WTC11 (cell line): ENCODE results near the gene RAPGEF3. TPM values are rescaled to one million over a fixed set of nuclear protein-coding genes. Genes with fewer than 3 reads are reported as not detected.

ENCODE experiments used
- ATAC-seq: fragments of 200-7000 bp; cut with Tn5 transposase; 2 replicates; pipeline ENCODE4 v1.10.0; 2021; ENCODE audit warnings: mild to moderate bottlenecking, moderate library complexity
- CTCF ChIA-PET: fragments of 300-600 bp; sonication (Branson Sonifier 250); formaldehyde crosslinking; loops from one replicate; lab custom pipeline; 2021; ENCODE audit warnings: antibody characterized with exemption; lab: Charles Lee
- POLR2A ChIA-PET: fragments of 350-600 bp; sonication (Branson Sonifier 250); formaldehyde crosslinking; loops from one replicate; lab custom pipeline; 2021; ENCODE audit warnings: antibody characterized with exemption; lab: Charles Lee
- DNase-seq: peaks from one replicate; pipeline ENCODE4 v3.0.0; 2021; ENCODE audit warnings: low spot score
- H3K27ac Mint-ChIP-seq: 2 replicates; pipeline ENCODE4 v1.8.0; 2021; ENCODE audit warnings: mixed read lengths
- H3K27me3 Mint-ChIP-seq: 2 replicates; pipeline ENCODE4 v1.8.0; 2021; ENCODE audit warnings: low read depth, mild to moderate bottlenecking, moderate library complexity, mixed read lengths
- H3K36me3 Mint-ChIP-seq: 2 replicates; pipeline ENCODE4 v1.8.0; 2021; ENCODE audit warnings: mixed read lengths
- H3K4me1 Mint-ChIP-seq: 2 replicates; pipeline ENCODE4 v1.8.0; 2022; ENCODE audit warnings: mixed read lengths
- H3K4me3 Mint-ChIP-seq: 2 replicates; pipeline ENCODE4 v1.8.0; 2021; ENCODE audit warnings: mild to moderate bottlenecking, moderate library complexity, mixed read lengths
- H3K9me3 Mint-ChIP-seq: 2 replicates; pipeline ENCODE4 v1.8.0; 2021; ENCODE audit warnings: mixed read lengths
- ATF1 ChIP-seq: sonication (generic); formaldehyde crosslinking; IDR thresholded peaks from 2 replicates; pipeline ENCODE4 v1.8.1; 2023; ENCODE audit warnings: mild to moderate bottlenecking, moderate library complexity, missing genetic modification reagents
- CBFB ChIP-seq: sonication (generic); formaldehyde crosslinking; IDR thresholded peaks from 2 replicates; pipeline ENCODE4 v1.8.1; 2022; ENCODE audit warnings: mild to moderate bottlenecking, low read depth, missing genetic modification reagents
- ELF4 ChIP-seq: sonication (generic); formaldehyde crosslinking; IDR thresholded peaks from 2 replicates; pipeline ENCODE4 v1.8.1; 2022; ENCODE audit warnings: low read depth, mild to moderate bottlenecking, moderate library complexity, missing genetic modification reagents
- ETV6 ChIP-seq: sonication (generic); formaldehyde crosslinking; IDR thresholded peaks from 2 replicates; pipeline ENCODE4 v1.8.1; 2022; ENCODE audit warnings: mild to moderate bottlenecking, missing genetic modification reagents
- FOXP1 ChIP-seq: sonication (generic); formaldehyde crosslinking; IDR thresholded peaks from 2 replicates; pipeline ENCODE4 v1.8.0; 2022; ENCODE audit warnings: missing genetic modification reagents, mild to moderate bottlenecking, moderate library complexity, borderline replicate concordance
- GABPB1 ChIP-seq: sonication (generic); formaldehyde crosslinking; IDR thresholded peaks from 2 replicates; pipeline ENCODE4 v1.8.1; 2023; ENCODE audit warnings: mild to moderate bottlenecking, missing genetic modification reagents
- GRHL2 ChIP-seq: fragments of 250-450 bp; sonication (Bioruptor Pico); IDR thresholded peaks from 2 replicates; pipeline ENCODE4 v1.8.0; 2022; ENCODE audit warnings: mild to moderate bottlenecking, moderate library complexity; ENCODE audit not compliant: insufficient replicate concordance, severe bottlenecking
- IRF2 ChIP-seq: sonication (generic); formaldehyde crosslinking; IDR thresholded peaks from 2 replicates; pipeline ENCODE4 v1.8.0; 2022; ENCODE audit warnings: low read depth, missing genetic modification reagents, borderline replicate concordance
- NFATC4 ChIP-seq: fragments of 250-450 bp; sonication (Bioruptor Pico); IDR thresholded peaks from 2 replicates; pipeline ENCODE4 v1.9.0; 2021; ENCODE audit warnings: mild to moderate bottlenecking
- NR1H2 ChIP-seq: sonication (generic); formaldehyde crosslinking; IDR thresholded peaks from 2 replicates; pipeline ENCODE4 v1.9.0; 2021; ENCODE audit warnings: mild to moderate bottlenecking, moderate library complexity, missing genetic modification reagents
- NR2C2 ChIP-seq: sonication (generic); formaldehyde crosslinking; IDR thresholded peaks from 2 replicates; pipeline ENCODE4 v1.8.0; 2022; ENCODE audit warnings: mild to moderate bottlenecking, missing genetic modification reagents
- RORB ChIP-seq: fragments of 250-450 bp; sonication (Bioruptor Pico); IDR thresholded peaks from 2 replicates; pipeline ENCODE4 v1.9.0; 2021; ENCODE audit warnings: mild to moderate bottlenecking
- ZNF121 ChIP-seq: sonication (generic); formaldehyde crosslinking; IDR thresholded peaks from 2 replicates; pipeline ENCODE4 v1.8.0; 2023; ENCODE audit warnings: missing genetic modification reagents
- ZNF138 ChIP-seq: sonication (generic); formaldehyde crosslinking; conservative IDR thresholded peaks from 2 replicates; pipeline ENCODE4 v1.8.1; 2022; ENCODE audit warnings: mild to moderate bottlenecking, moderate library complexity, missing genetic modification reagents
- ZNF317 ChIP-seq: sonication (generic); formaldehyde crosslinking; IDR thresholded peaks from 2 replicates; pipeline ENCODE4 v1.8.1; 2023; ENCODE audit warnings: low read depth, mild to moderate bottlenecking, moderate library complexity, missing genetic modification reagents, borderline replicate concordance
- ZNF416 ChIP-seq: fragments of 250-450 bp; sonication (Bioruptor Pico); IDR thresholded peaks from 2 replicates; pipeline ENCODE4 v1.9.0; 2021; ENCODE audit warnings: mild to moderate bottlenecking, inconsistent platforms
- total RNA-seq: library from RNA; stranded (reverse); gene quantifications from 3 replicates; pipeline ENCODE4 v1.2.3, GENCODE V29; 2021
- TF ChIP-seq, protein P1 (sequence below): sonication (generic); formaldehyde crosslinking; IDR thresholded peaks from 2 replicates; pipeline ENCODE4 v1.8.1; 2022; ENCODE audit warnings: low read depth, mild to moderate bottlenecking, moderate library complexity, missing genetic modification reagents, borderline replicate concordance
- TF ChIP-seq, protein P2 (sequence below): sonication (generic); formaldehyde crosslinking; IDR thresholded peaks from 2 replicates; pipeline ENCODE4 v1.8.0; 2022; ENCODE audit warnings: mild to moderate bottlenecking, missing genetic modification reagents
- TF ChIP-seq, protein P3 (sequence below): sonication (generic); formaldehyde crosslinking; IDR thresholded peaks from 2 replicates; pipeline ENCODE4 v1.8.0; 2023; ENCODE audit warnings: missing genetic modification reagents
- TF ChIP-seq, protein P4 (sequence below): sonication (generic); formaldehyde crosslinking; conservative IDR thresholded peaks from 2 replicates; pipeline ENCODE4 v1.8.1; 2022; ENCODE audit warnings: mild to moderate bottlenecking, missing genetic modification reagents
- TF ChIP-seq, protein P5 (sequence below): sonication (generic); formaldehyde crosslinking; IDR thresholded peaks from 2 replicates; pipeline ENCODE4 v1.8.0; 2023; ENCODE audit warnings: mild to moderate bottlenecking, missing genetic modification reagents
- TF ChIP-seq, protein P6 (sequence below): fragments of 200-600 bp; IDR thresholded peaks from 2 replicates; pipeline ENCODE4 v1.8.0; 2022; ENCODE audit warnings: antibody characterized with exemption
- TF ChIP-seq, protein P7 (sequence below): fragments of 250-450 bp; sonication (Bioruptor Pico); conservative IDR thresholded peaks from 2 replicates; pipeline ENCODE4 v1.9.0; 2021; ENCODE audit warnings: mild to moderate bottlenecking

The RAPGEF3 gene
- total RNA-seq, 1 experiment from 2014 or later: 13.3 TPM

DNA sequence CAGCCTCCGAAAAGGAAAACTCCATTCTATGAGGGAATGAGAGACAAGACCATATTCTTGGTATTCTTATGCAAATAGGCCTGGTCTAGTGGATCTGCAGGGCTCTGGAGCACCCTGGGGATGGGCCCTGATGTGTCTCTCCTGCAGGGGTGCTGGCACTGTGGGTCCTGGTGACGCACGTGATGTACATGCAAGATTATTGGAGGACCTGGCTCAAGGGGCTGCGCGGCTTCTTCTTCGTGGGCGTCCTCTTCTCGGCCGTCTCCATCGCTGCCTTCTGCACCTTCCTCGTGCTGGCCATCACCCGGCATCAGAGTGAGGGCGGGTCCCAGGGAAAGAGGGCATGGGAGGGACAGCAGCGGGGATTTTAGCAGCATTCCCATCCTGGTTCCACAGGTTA is 20.2 kb upstream of the RAPGEF3 start:
- no peaks in the 10 kb centered on the region for H3K9me3 Mint-ChIP-seq
- ATAC-seq (peak; percentile 40), DNase-seq (peak; percentile 46)
- H3K27ac Mint-ChIP-seq: peak overlapping the region; percentile 37; the same call in 1 of the 2 replicates
- peaks cover 37% of the 10 kb centered on the region for H3K4me1 Mint-ChIP-seq
- ChIA-PET CTCF (interaction anchor here (0.6 to 19.3 kb wide), 21 partner anchors 9 to 805 kb away, joined by 3 to 735 read pairs (median 9); partner anchors contain the start of genes ENDOU, RAPGEF3 and RPAP3), POLR2A (interaction anchor here (4.3 kb wide), 1 partner anchor 35 kb away, joined by 17 read pairs; no protein-coding TSS in a partner anchor)
- peaks cover 16% of the 10 kb centered on the region for H3K27me3 Mint-ChIP-seq
- peak overlapping the region; percentile 44 for H3K4me3 Mint-ChIP-seq
- TF ChIP-seq ZNF317 (CRISPR knock-in tag) (no peak), IRF2 (CRISPR knock-in tag) (no peak), NR1H2 (CRISPR knock-in tag) (no peak), NR2C2 (CRISPR knock-in tag) (no peak), ZNF121 (no peak)
- TF ChIP-seq, protein P1, sequence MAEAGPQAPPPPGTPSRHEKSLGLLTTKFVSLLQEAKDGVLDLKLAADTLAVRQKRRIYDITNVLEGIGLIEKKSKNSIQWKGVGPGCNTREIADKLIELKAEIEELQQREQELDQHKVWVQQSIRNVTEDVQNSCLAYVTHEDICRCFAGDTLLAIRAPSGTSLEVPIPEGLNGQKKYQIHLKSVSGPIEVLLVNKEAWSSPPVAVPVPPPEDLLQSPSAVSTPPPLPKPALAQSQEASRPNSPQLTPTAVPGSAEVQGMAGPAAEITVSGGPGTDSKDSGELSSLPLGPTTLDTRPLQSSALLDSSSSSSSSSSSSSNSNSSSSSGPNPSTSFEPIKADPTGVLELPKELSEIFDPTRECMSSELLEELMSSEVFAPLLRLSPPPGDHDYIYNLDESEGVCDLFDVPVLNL (CRISPR knock-in tag): no peak
- TF ChIP-seq, protein P2, sequence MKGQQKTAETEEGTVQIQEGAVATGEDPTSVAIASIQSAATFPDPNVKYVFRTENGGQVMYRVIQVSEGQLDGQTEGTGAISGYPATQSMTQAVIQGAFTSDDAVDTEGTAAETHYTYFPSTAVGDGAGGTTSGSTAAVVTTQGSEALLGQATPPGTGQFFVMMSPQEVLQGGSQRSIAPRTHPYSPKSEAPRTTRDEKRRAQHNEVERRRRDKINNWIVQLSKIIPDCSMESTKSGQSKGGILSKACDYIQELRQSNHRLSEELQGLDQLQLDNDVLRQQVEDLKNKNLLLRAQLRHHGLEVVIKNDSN (CRISPR knock-in tag): no peak
- TF ChIP-seq, protein P3, sequence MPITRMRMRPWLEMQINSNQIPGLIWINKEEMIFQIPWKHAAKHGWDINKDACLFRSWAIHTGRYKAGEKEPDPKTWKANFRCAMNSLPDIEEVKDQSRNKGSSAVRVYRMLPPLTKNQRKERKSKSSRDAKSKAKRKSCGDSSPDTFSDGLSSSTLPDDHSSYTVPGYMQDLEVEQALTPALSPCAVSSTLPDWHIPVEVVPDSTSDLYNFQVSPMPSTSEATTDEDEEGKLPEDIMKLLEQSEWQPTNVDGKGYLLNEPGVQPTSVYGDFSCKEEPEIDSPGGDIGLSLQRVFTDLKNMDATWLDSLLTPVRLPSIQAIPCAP (CRISPR knock-in tag): no peak
- TF ChIP-seq, protein P4, sequence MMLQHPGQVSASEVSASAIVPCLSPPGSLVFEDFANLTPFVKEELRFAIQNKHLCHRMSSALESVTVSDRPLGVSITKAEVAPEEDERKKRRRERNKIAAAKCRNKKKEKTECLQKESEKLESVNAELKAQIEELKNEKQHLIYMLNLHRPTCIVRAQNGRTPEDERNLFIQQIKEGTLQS (CRISPR knock-in tag): no peak
- TF ChIP-seq, protein P5, sequence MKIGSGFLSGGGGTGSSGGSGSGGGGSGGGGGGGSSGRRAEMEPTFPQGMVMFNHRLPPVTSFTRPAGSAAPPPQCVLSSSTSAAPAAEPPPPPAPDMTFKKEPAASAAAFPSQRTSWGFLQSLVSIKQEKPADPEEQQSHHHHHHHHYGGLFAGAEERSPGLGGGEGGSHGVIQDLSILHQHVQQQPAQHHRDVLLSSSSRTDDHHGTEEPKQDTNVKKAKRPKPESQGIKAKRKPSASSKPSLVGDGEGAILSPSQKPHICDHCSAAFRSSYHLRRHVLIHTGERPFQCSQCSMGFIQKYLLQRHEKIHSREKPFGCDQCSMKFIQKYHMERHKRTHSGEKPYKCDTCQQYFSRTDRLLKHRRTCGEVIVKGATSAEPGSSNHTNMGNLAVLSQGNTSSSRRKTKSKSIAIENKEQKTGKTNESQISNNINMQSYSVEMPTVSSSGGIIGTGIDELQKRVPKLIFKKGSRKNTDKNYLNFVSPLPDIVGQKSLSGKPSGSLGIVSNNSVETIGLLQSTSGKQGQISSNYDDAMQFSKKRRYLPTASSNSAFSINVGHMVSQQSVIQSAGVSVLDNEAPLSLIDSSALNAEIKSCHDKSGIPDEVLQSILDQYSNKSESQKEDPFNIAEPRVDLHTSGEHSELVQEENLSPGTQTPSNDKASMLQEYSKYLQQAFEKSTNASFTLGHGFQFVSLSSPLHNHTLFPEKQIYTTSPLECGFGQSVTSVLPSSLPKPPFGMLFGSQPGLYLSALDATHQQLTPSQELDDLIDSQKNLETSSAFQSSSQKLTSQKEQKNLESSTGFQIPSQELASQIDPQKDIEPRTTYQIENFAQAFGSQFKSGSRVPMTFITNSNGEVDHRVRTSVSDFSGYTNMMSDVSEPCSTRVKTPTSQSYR (CRISPR knock-in tag): no peak
- TF ChIP-seq, all 79 proteins: peak for 0
- no peaks in the 10 kb centered on the region for H3K36me3 Mint-ChIP-seq

DNA sequence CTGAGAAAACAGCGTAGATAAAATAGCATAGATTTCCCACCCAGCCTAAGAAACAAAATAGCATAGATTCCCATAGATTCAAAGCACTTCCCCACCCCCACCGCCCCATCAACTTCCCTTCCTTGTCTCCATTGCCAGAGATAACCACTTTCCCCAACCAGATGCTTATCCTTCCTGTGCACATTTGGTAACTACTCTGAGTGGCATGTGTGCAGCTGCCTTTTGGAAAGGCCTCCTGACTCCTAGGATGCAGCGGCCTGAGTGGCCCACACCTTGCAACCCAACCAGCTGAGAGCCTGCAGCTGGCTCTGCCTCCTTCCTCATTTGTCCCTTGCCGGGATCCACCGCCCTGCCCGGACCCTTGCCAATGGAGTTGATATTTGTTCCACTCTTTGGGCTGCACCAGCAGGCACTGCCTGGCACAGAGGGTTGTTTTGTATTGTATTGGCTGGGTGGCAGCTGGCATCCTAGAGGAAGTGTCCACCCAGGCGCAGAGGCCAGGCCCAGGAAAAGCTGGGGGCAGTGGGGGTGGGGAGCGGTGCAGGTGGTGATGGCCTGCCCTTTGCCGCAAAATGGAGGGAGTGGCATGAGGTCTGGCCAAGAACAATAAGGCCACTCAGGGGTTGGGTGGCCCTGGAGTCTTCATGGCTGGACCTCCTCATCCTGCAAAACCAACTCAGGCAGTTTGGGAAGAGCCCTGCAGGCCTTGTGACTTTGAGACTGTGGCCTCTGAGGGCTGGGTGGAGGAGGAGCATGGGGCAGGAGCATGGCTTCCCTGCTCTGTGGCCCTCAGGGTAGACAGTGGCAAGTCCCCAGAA is 19.3 kb upstream of the RAPGEF3 start:
- ATAC-seq (no peak), DNase-seq (no peak)
- CTCF ChIA-PET: interaction anchor here (1.8 to 19.3 kb wide), 10 partner anchors 11 to 61 kb away, joined by 5 to 735 read pairs (median 54); partner anchors contain the start of gene RAPGEF3
- POLR2A ChIA-PET: interaction anchor here (4.3 kb wide), 1 partner anchor 34 kb away, joined by 17 read pairs; no protein-coding TSS in a partner anchor
- Mint-ChIP-seq H3K4me3 (no peak overlapping the region), H3K27me3 (peaks cover 20% of the 10 kb centered on the region), H3K4me1 (peaks cover 40% of the 10 kb centered on the region), H3K9me3 (no peaks in the 10 kb centered on the region), H3K27ac (no peak overlapping the region), H3K36me3 (no peaks in the 10 kb centered on the region)
- TF ChIP-seq ELF4 (no peak), ATF1 (CRISPR knock-in tag) (no peak), RORB (CRISPR knock-in tag) (no peak), GABPB1 (CRISPR knock-in tag) (no peak), NFATC4 (no peak), CBFB (CRISPR knock-in tag) (no peak), ZNF317 (CRISPR knock-in tag) (no peak), FOXP1 (no peak), ETV6 (no peak), ZNF416 (CRISPR knock-in tag) (no peak), GRHL2 (CRISPR knock-in tag) (no peak), ZNF138 (no peak)
- TF ChIP-seq, protein P6, sequence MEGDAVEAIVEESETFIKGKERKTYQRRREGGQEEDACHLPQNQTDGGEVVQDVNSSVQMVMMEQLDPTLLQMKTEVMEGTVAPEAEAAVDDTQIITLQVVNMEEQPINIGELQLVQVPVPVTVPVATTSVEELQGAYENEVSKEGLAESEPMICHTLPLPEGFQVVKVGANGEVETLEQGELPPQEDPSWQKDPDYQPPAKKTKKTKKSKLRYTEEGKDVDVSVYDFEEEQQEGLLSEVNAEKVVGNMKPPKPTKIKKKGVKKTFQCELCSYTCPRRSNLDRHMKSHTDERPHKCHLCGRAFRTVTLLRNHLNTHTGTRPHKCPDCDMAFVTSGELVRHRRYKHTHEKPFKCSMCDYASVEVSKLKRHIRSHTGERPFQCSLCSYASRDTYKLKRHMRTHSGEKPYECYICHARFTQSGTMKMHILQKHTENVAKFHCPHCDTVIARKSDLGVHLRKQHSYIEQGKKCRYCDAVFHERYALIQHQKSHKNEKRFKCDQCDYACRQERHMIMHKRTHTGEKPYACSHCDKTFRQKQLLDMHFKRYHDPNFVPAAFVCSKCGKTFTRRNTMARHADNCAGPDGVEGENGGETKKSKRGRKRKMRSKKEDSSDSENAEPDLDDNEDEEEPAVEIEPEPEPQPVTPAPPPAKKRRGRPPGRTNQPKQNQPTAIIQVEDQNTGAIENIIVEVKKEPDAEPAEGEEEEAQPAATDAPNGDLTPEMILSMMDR: no peak
- TF ChIP-seq, protein P4 (CRISPR knock-in tag): no peak
- TF ChIP-seq, protein P7, sequence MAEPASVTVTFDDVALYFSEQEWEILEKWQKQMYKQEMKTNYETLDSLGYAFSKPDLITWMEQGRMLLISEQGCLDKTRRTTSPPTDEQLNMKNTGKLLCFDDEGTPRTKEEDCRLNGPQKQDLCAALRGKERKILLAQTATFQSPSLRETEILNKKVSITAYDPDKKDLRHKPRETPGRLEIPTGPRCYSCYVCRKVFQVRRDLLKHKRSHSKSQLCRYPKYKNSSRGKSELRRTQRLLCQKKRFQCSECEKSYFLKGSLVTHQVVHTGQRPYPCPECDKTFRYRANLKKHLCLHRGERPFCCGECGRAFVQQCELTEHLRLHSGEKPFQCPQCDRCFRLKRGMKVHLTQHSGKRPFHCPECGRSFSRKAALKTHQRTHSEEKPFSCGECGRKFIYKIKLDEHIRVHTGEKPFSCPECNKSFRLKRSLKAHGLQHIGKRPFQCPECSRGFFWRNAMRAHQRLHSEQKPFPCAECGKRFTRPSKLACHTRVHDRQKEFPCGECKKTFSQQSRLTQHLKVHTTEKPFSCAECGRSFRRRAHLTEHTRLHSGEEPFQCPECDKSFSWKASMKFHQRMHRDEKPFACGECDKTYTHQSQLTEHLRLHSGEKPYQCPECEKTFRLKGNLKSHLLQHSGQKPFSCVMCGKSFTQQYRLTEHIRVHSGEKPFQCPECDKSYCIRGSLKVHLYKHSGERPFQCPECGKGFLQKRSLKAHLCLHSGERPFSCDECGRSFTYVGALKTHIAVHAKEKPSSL (CRISPR knock-in tag): no peak
